ENCODE measurements around the gene PSMG3. TPM values are rescaled to one million over a fixed set of nuclear protein-coding genes. Genes with fewer than 3 reads are reported as not detected.

PSMG3 gene
- total RNA-seq, 1 donor from 2014 or later, result 34.1 TPM

GRCh38 chr7:1542329-1542728, 27.5 kb downstream of the PSMG3 start:
- Histone ChIP-seq H3K27me3 (no peaks in the 10 kb centered on the region), H3K27ac (no peak overlapping the region), H3K36me3 (peaks cover 53 to 63% of the 10 kb centered on the region in 2 donors), H3K9me3 (no peaks in the 10 kb centered on the region), H3K4me1 (peaks cover 8 to 19% of the 10 kb centered on the region in 2 donors), H3K4me3 (no peak overlapping the region)
- no peak for DNase-seq (ENCODE audit: low spot score in 2 of 2)
- TF ChIP-seq, protein P1, sequence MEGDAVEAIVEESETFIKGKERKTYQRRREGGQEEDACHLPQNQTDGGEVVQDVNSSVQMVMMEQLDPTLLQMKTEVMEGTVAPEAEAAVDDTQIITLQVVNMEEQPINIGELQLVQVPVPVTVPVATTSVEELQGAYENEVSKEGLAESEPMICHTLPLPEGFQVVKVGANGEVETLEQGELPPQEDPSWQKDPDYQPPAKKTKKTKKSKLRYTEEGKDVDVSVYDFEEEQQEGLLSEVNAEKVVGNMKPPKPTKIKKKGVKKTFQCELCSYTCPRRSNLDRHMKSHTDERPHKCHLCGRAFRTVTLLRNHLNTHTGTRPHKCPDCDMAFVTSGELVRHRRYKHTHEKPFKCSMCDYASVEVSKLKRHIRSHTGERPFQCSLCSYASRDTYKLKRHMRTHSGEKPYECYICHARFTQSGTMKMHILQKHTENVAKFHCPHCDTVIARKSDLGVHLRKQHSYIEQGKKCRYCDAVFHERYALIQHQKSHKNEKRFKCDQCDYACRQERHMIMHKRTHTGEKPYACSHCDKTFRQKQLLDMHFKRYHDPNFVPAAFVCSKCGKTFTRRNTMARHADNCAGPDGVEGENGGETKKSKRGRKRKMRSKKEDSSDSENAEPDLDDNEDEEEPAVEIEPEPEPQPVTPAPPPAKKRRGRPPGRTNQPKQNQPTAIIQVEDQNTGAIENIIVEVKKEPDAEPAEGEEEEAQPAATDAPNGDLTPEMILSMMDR (IDR thresholded peaks at IDR 0.05), result no peak
- intact Hi-C loops (cut with DNase I), result no loop called here

- Histone ChIP-seq H3K27ac (no peak overlapping the region), H3K27me3 (no peaks in the 10 kb centered on the region), H3K4me3 (no peak overlapping the region), H3K4me1 (peaks cover 8 to 22% of the 10 kb centered on the region in 2 donors), H3K9me3 (no peaks in the 10 kb centered on the region), H3K36me3 (peaks cover 53 to 63% of the 10 kb centered on the region in 2 donors)
- intact Hi-C loops (cut with DNase I), result no loop called here
- no peak for DNase-seq (ENCODE audit: low spot score in 2 of 2)
- TF ChIP-seq, protein P1 (IDR thresholded peaks at IDR 0.05), result no peak
Observed at GRCh38 chr7:1541431-1542162, 28.2 kb downstream of the PSMG3 start.

DNA sequence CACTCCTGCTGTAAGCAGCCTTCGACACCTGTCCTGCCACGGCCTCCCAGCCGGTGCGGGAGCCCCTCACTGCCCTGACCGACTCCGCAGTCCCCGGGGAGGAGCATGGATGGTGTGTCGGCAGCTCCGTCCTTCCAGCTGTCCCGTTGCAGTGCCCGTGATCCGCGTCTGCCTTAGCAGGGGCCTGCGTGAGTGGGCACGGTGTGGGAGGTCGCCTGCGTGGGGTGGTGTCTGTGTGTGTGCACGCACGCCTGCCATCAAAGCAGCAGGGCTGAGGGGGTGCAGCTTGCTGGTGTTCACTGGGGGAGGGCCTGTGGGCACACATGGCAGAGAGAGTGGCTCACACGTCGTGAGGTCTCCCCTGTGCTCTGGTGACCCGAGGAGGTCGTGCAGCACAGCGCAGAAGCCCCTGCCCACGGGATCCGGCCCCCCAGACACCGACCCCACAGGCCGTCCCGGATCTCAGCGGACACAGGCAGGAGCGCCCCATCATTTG, 29.0 kb downstream of the PSMG3 start:
- H3K27me3 ChIP-seq, result no peaks in the 10 kb centered on the region
- H3K4me3 ChIP-seq, result no peak overlapping the region
- peak overlapping the region in 1 of 2 donors; percentile 99 for H3K27ac ChIP-seq
- TF ChIP-seq, protein P1 (IDR thresholded peaks at IDR 0.05), result no peak
- peaks cover 11 to 29% of the 10 kb centered on the region in 2 donors for H3K4me1 ChIP-seq
- peaks cover 54 to 68% of the 10 kb centered on the region in 2 donors for H3K36me3 ChIP-seq
- no peak for DNase-seq (ENCODE audit: low spot score in 2 of 2)
- H3K9me3 ChIP-seq, result no peaks in the 10 kb centered on the region
- intact Hi-C loops (cut with DNase I), result no loop called here

GRCh38 chr7:1539882-1540775, 29.7 kb downstream of the PSMG3 start:
- no peaks in the 10 kb centered on the region for H3K27me3 ChIP-seq
- TF ChIP-seq, protein P1 (IDR thresholded peaks at IDR 0.05), result no peak
- peak in 1 of 2 donors; percentile 65 for DNase-seq (ENCODE audit: low spot score in 2 of 2)
- no peak overlapping the region for H3K4me3 ChIP-seq
- peak overlapping the region; percentile 98 to 99 for H3K27ac ChIP-seq
- H3K9me3 ChIP-seq, result no peaks in the 10 kb centered on the region
- intact Hi-C loops (cut with DNase I), result loop anchor here (2.0 to 10.0 kb wide), 4 partner anchors 31 to 1095 kb away; partner anchors contain the start of genes GET4, PSMG3 and TTYH3
- peaks cover 57 to 73% of the 10 kb centered on the region in 2 donors for H3K36me3 ChIP-seq
- peaks cover 11 to 36% of the 10 kb centered on the region in 2 donors for H3K4me1 ChIP-seq

DNA sequence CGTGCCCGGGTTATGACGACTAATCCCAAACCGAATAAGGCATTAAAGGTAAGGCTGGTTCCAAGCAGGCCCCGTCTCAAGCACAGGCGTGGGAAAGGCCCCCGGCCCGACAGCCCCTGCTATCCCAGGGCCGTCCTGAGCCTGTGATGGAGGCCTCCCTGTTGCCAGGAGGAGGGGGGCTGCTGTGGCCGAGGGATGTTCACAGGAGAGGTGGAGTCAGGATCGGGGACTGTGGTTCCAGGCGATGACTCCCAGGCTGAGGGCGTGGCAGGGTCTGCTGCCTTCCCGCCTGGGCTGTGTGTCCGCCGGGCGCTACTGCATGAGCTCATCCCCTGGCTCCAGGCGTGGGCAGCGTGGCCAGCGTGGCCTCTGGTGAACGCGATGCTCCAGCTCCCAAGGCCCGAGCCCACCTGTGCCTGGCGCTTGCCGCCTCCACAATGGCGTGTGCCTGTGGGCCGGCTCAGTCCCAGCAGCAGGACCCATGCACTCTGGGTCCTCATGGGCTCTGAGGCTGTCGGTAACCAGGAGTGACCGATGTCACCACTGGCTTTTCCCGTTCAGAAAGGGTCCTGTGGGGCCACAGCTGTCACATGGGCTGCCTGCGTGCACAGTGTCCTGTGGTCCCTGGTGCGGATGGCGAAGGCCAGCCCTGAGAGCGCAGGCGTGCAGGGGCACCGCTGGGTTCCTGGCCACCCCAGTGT, 30.5 kb downstream of the PSMG3 start:
- TF ChIP-seq, protein P1 (IDR thresholded peaks at IDR 0.05), result no peak
- intact Hi-C loops (cut with DNase I), result loop anchor here (2.0 to 10.0 kb wide), 4 partner anchors 31 to 1095 kb away; partner anchors contain the start of genes GET4, PSMG3 and TTYH3
- Histone ChIP-seq H3K4me1 (peaks cover 11 to 38% of the 10 kb centered on the region in 2 donors), H3K4me3 (peak overlapping the region; percentile 57 to 77), H3K36me3 (peaks cover 55 to 66% of the 10 kb centered on the region in 2 donors), H3K27me3 (no peaks in the 10 kb centered on the region), H3K27ac (peak overlapping the region; percentile 98 to 99), H3K9me3 (no peaks in the 10 kb centered on the region)
- DNase-seq (ENCODE audit: low spot score in 2 of 2), result peak in 1 of 2 donors; percentile 82
